Mesendoderm (in vitro differentiated cells): ENCODE data around the gene GRIK2.

Experiments used
- DNase-seq: peaks from one replicate; pipeline ENCODE4 v3.0.0; 2013
- H2AK5ac ChIP-seq: 2 replicates; pipeline ENCODE4 v1.6.1; 2013; ENCODE audit warnings: low read length, inconsistent platforms
- H2BK120ac ChIP-seq: 2 replicates; pipeline ENCODE4 v1.6.1; 2013; ENCODE audit warnings: low read depth, mild to moderate bottlenecking, low read length, moderate library complexity, mixed read lengths
- H2BK15ac ChIP-seq: replicated peaks from 2 replicates; pipeline ENCODE4 v1.6.1; 2013; ENCODE audit warnings: low read depth, mild to moderate bottlenecking, moderate library complexity
- H2BK5ac ChIP-seq: 2 replicates; pipeline ENCODE4 v1.6.1; 2013; ENCODE audit warnings: low read length, inconsistent platforms
- H3K18ac ChIP-seq: 2 replicates; pipeline ENCODE4 v1.6.1; 2013; ENCODE audit warnings: mild to moderate bottlenecking, low read length, mixed read lengths
- H3K23ac ChIP-seq: one replicate; pipeline ENCODE4 v1.6.1; 2013; ENCODE audit warnings: low read length
- H3K27ac ChIP-seq: 2 replicates; pipeline ENCODE4 v1.5.1; 2013; ENCODE audit warnings: low read depth, mild to moderate bottlenecking, inconsistent platforms, low read length, moderate library complexity
- H3K27me3 ChIP-seq: 2 replicates; pipeline ENCODE4 v1.6.1; 2013; ENCODE audit warnings: low read length, control low read depth, mild to moderate bottlenecking, inconsistent platforms; ENCODE audit not compliant: insufficient read depth, poor library complexity
- H3K36me3 ChIP-seq: 2 replicates; pipeline ENCODE4 v1.6.1; 2013; ENCODE audit warnings: low read length, inconsistent platforms; ENCODE audit not compliant: control insufficient read depth, insufficient read depth
- H3K4ac ChIP-seq: one replicate; pipeline ENCODE4 v1.6.1; 2013; ENCODE audit warnings: low read depth, mild to moderate bottlenecking, low read length, moderate library complexity
- H3K4me1 ChIP-seq: 2 replicates; pipeline ENCODE4 v1.6.1; 2013; ENCODE audit warnings: low read depth, low read length, inconsistent platforms; ENCODE audit not compliant: control insufficient read depth
- H3K4me2 ChIP-seq: 2 replicates; pipeline ENCODE4 v1.6.1; 2013; ENCODE audit warnings: low read length
- H3K4me3 ChIP-seq: 2 replicates; pipeline ENCODE4 v1.5.1; 2013; ENCODE audit warnings: mild to moderate bottlenecking, low read length
- H3K56ac ChIP-seq: one replicate; pipeline ENCODE4 v1.6.1; 2013; ENCODE audit warnings: low read length
- H3K79me1 ChIP-seq: 2 replicates; pipeline ENCODE4 v1.6.1; 2013; ENCODE audit warnings: low read length, inconsistent platforms
- H3K79me2 ChIP-seq: 2 replicates; pipeline ENCODE4 v1.6.1; 2013; ENCODE audit warnings: mild to moderate bottlenecking, low read length; ENCODE audit not compliant: control insufficient read depth, insufficient read depth
- H3K9ac ChIP-seq: 2 replicates; pipeline ENCODE4 v1.6.1; 2013; ENCODE audit warnings: low read length, inconsistent platforms
- H4K5ac ChIP-seq: one replicate; pipeline ENCODE4 v1.6.1; 2013; ENCODE audit warnings: low read length
- H4K8ac ChIP-seq: one replicate; pipeline ENCODE4 v1.6.1; 2013; ENCODE audit warnings: low read depth, mild to moderate bottlenecking, control low read depth, low read length, moderate library complexity
- WGBS: extraction: QIAGEN DNeasy Blood & Tissue Kit; methylation state at CpG from one replicate; pipeline ENCODE4 v1.1.7; 2013; ENCODE audit warnings: low lambda C conversion rate, missing lambda C conversion rate; ENCODE audit not compliant: insufficient coverage; ENCODE audit errors: extremely low coverage; 5-methylcytosine and 5-hydroxymethylcytosine counted together

GRIK2 gene

DNA sequence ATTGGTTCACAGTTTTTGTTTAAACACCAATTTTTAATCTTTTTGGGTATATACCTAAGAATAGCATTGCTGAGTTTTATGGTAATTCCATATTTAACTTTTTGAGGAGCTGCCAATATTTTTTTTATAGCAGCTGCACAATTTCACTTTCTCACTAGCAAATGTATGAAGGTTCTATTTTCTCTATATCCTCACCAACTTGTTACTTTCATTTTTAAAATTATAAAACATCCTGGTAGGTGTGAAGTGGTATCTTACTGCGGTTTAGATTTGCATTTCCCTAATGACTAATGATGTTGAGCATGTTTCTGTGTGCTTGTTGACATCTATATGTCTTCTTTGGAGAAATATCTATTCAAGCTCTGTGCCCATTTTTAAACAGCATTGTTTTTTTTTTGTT is 452.1 kb downstream of the GRIK2 start:
- DNase-seq: no peak
- WGBS: no CpG with 5 or more reads among the region's 1 CpG
- H3K4ac ChIP-seq: no peak overlapping the region

DNA sequence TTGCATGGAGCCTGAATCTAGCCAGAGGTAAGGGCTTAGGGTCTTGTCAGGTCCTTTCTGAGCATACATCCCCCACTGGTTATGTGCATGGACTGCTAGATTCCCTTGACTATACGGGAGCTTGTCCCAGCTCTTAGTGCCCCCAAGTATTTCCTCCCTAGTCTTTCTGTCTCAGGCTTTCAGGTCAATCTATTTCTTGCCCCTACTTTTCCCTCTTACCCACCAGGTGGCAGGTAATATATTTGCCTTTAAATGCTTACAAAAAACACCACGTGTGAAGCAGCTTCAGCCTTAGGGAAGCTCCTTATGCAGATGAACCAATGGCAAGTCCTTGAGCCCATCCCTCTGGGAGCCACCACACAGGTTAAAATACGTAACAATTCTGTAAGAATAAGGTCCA is 454.2 kb downstream of the GRIK2 start:
- Histone ChIP-seq H3K18ac (no peak overlapping the region), H3K4me1 (no peaks in the 10 kb centered on the region), H4K5ac (no peak overlapping the region), H2BK120ac (no peak overlapping the region), H2BK15ac (no peak overlapping the region), H2BK5ac (no peak overlapping the region), H3K27ac (no peak overlapping the region), H3K36me3 (no peaks in the 10 kb centered on the region), H3K4ac (no peak overlapping the region), H3K27me3 (no peaks in the 10 kb centered on the region), H3K56ac (no peak overlapping the region), H3K79me2 (no peaks in the 10 kb centered on the region), H4K8ac (no peak overlapping the region), H3K4me3 (no peak overlapping the region), H3K4me2 (no peak overlapping the region), H2AK5ac (no peak overlapping the region), H3K9ac (no peak overlapping the region), H3K79me1 (no peaks in the 10 kb centered on the region), H3K23ac (no peak overlapping the region)
- peak; percentile 70 for DNase-seq
- no CpG with 5 or more reads among the region's 3 CpGs for WGBS

More for the DNA sequence above, 452.1 kb downstream of the GRIK2 start:
- Histone ChIP-seq H3K56ac (no peak overlapping the region), H3K27me3 (no peaks in the 10 kb centered on the region), H3K27ac (no peak overlapping the region), H3K4me2 (no peak overlapping the region), H3K18ac (no peak overlapping the region), H4K5ac (no peak overlapping the region), H3K4me3 (no peak overlapping the region), H2AK5ac (no peak overlapping the region), H2BK5ac (no peak overlapping the region), H2BK15ac (no peak overlapping the region), H3K36me3 (no peaks in the 10 kb centered on the region), H4K8ac (no peak overlapping the region), H2BK120ac (no peak overlapping the region), H3K79me1 (no peaks in the 10 kb centered on the region), H3K79me2 (no peaks in the 10 kb centered on the region), H3K23ac (no peak overlapping the region), H3K4me1 (no peaks in the 10 kb centered on the region), H3K9ac (no peak overlapping the region)

GRCh38 chr6:101851911-101852310 is 458.4 kb downstream of the GRIK2 start:
- WGBS: no CpG with 5 or more reads among the region's 1 CpG
- no peak overlapping the region for H3K27ac ChIP-seq

GRCh38 chr6:101853231-101854085 is 459.9 kb downstream of the GRIK2 start:
- Histone ChIP-seq H4K5ac (no peak overlapping the region), H3K18ac (no peak overlapping the region), H3K4me3 (no peak overlapping the region), H3K79me1 (no peaks in the 10 kb centered on the region), H2BK120ac (no peak overlapping the region), H3K4me1 (no peaks in the 10 kb centered on the region), H3K56ac (no peak overlapping the region), H4K8ac (no peak overlapping the region), H3K27me3 (no peaks in the 10 kb centered on the region), H3K9ac (no peak overlapping the region), H2AK5ac (no peak overlapping the region), H3K4me2 (no peak overlapping the region), H2BK5ac (no peak overlapping the region), H3K36me3 (no peaks in the 10 kb centered on the region), H3K4ac (no peak overlapping the region), H3K27ac (no peak overlapping the region), H2BK15ac (no peak overlapping the region), H3K79me2 (no peaks in the 10 kb centered on the region), H3K23ac (no peak overlapping the region)
- DNase-seq: no peak
- no CpG with 5 or more reads among the region's 3 CpGs for whole genome bisulfite sequencing

More at GRCh38 chr6:101851911-101852310, 458.4 kb downstream of the GRIK2 start:
- Histone ChIP-seq H2AK5ac (no peak overlapping the region), H3K79me2 (no peaks in the 10 kb centered on the region), H4K5ac (no peak overlapping the region), H3K4me2 (no peak overlapping the region), H3K4me1 (no peaks in the 10 kb centered on the region), H3K4me3 (no peak overlapping the region), H3K27me3 (no peaks in the 10 kb centered on the region), H3K23ac (no peak overlapping the region), H3K4ac (no peak overlapping the region), H4K8ac (no peak overlapping the region), H3K18ac (no peak overlapping the region), H3K9ac (no peak overlapping the region), H2BK5ac (no peak overlapping the region), H3K56ac (no peak overlapping the region), H2BK15ac (no peak overlapping the region), H3K79me1 (no peaks in the 10 kb centered on the region), H2BK120ac (no peak overlapping the region), H3K36me3 (no peaks in the 10 kb centered on the region)
- no peak for DNase-seq

GRCh38 chr6:101876431-101876830 is 482.9 kb downstream of the GRIK2 start:
- Histone ChIP-seq H2BK5ac (no peak overlapping the region), H4K5ac (no peak overlapping the region), H2BK15ac (no peak overlapping the region), H3K79me1 (no peaks in the 10 kb centered on the region), H3K9ac (no peak overlapping the region), H3K56ac (no peak overlapping the region), H3K27me3 (no peaks in the 10 kb centered on the region), H3K4me1 (no peaks in the 10 kb centered on the region), H3K27ac (no peak overlapping the region), H3K4me3 (no peak overlapping the region), H3K79me2 (no peaks in the 10 kb centered on the region), H2BK120ac (no peak overlapping the region), H3K18ac (no peak overlapping the region), H3K23ac (no peak overlapping the region), H3K36me3 (no peaks in the 10 kb centered on the region), H3K4me2 (no peak overlapping the region), H3K4ac (no peak overlapping the region), H2AK5ac (no peak overlapping the region), H4K8ac (no peak overlapping the region)
- no peak for DNase-seq
